Caco-2 (cell line): ENCODE results near the gene RNF145. TPM values are rescaled to one million over a fixed set of nuclear protein-coding genes. Genes with fewer than 3 reads are reported as not detected.

Experiments
- BruUV-seq: library from RNA; stranded (reverse); fragments of 400-500 nt; replicated peaks from 2 replicates; lab custom pipeline; 2021; lab: Mats Ljungman, UMichigan
- CTCF ChIA-PET: fragments of 300-600 bp; sonication (Branson Sonifier 250); formaldehyde crosslinking; loops from one replicate; lab custom pipeline; 2022; ENCODE audit warnings: antibody characterized with exemption; lab: Charles Lee
- POLR2A ChIA-PET: fragments of 300-600 bp; sonication (Branson Sonifier 250); formaldehyde crosslinking; loops from one replicate; lab custom pipeline; 2022; ENCODE audit warnings: antibody characterized with exemption; lab: Charles Lee
- DNase-seq, 2 experiments: peaks; one replicate each; pipeline versions ENCODE4 v3.0.0 to v3.0.0-alpha.2; 2020 to 2022
- H3K27me3 ChIP-seq: replicated peaks from 2 replicates; pipeline ENCODE4 v1.6.0; 2011; ENCODE audit warnings: low read length; ENCODE audit not compliant: control insufficient read depth, insufficient read depth
- H3K36me3 ChIP-seq: 2 replicates; pipeline ENCODE4 v1.5.1; 2011; ENCODE audit warnings: low read length; ENCODE audit not compliant: control insufficient read depth, insufficient read depth
- H3K4me1 ChIP-seq: fragments of 250-450 bp; sonication (Bioruptor Pico); 2 replicates; pipeline ENCODE4 v1.5.1; 2020; ENCODE audit warnings: mild to moderate bottlenecking
- H3K4me3 ChIP-seq: 2 replicates; pipeline ENCODE4 v1.5.1; 2011; ENCODE audit warnings: low read depth, mild to moderate bottlenecking, control low read depth, low read length
- H3K9me3 ChIP-seq: fragments of 250-450 bp; sonication (Bioruptor Pico); 2 replicates; pipeline ENCODE4 v1.5.1; 2020; ENCODE audit warnings: mild to moderate bottlenecking, moderate library complexity
- H3K27ac Mint-ChIP-seq: one replicate; pipeline ENCODE4 v1.8.0; 2022; ENCODE audit warnings: mixed read lengths; ENCODE audit not compliant: unreplicated experiment
- H3K27me3 Mint-ChIP-seq: one replicate; pipeline ENCODE4 v1.8.0; 2022; ENCODE audit warnings: mixed read lengths; ENCODE audit not compliant: insufficient read depth, unreplicated experiment
- H3K36me3 Mint-ChIP-seq: one replicate; pipeline ENCODE4 v1.8.0; 2022; ENCODE audit warnings: mild to moderate bottlenecking, mixed read lengths; ENCODE audit not compliant: insufficient read depth, unreplicated experiment
- H3K4me1 Mint-ChIP-seq: one replicate; pipeline ENCODE4 v1.8.0; 2022; ENCODE audit warnings: low read depth, mixed read lengths; ENCODE audit not compliant: unreplicated experiment
- H3K4me3 Mint-ChIP-seq: one replicate; pipeline ENCODE4 v1.8.0; 2022; ENCODE audit warnings: mild to moderate bottlenecking, moderate library complexity, mixed read lengths; ENCODE audit not compliant: unreplicated experiment
- H3K9me3 Mint-ChIP-seq: one replicate; pipeline ENCODE4 v1.8.0; 2022; ENCODE audit warnings: mixed read lengths; ENCODE audit not compliant: unreplicated experiment
- CTCF ChIP-seq, 2 experiments: fragments of 200-600 bp in 1 of 2; IDR thresholded peaks; 1 replicate in 1 of 2; 2 replicates in 1 of 2; pipeline versions ENCODE4 v1.5.1 to v1.8.0; 2011 to 2022; ENCODE audit warnings: antibody characterized with exemption in 1 of 2, control low read depth in 1 of 2, inconsistent platforms in 1 of 2, low read depth in 1 of 2, low read length in 1 of 2, mild to moderate bottlenecking in 1 of 2, moderate library complexity in 1 of 2; ENCODE audit not compliant: insufficient read depth in 1 of 2, severe bottlenecking in 1 of 2, unreplicated experiment in 1 of 2
- intact Hi-C: fragments of 100-400 bp; cut with micrococcal nuclease; formaldehyde crosslinking; loops from one replicate; pipeline ENCODE4 v1.10.0; 2022; ENCODE audit not compliant: unreplicated experiment
- total RNA-seq: library from RNA; stranded (reverse); gene quantifications from 2 replicates; pipeline ENCODE4 v1.2.3, GENCODE V29; 2022

RNF145 gene
- total RNA-seq, 1 experiment from 2014 or later = 38.7 TPM

- H3K27ac Mint-ChIP-seq = no peak overlapping the region
- H3K4me3 Mint-ChIP-seq = no peak overlapping the region
- ChIA-PET CTCF (interaction anchor here (0.5 kb wide), 1 partner anchor 29 kb away, joined by 3 read pairs; no protein-coding TSS in a partner anchor), POLR2A (no interaction called here)
- DNase-seq = no peak
- Histone ChIP-seq H3K4me3 (no peak overlapping the region), H3K27me3 (no peaks in the 10 kb centered on the region), H3K36me3 (peaks cover 1% of the 10 kb centered on the region; the same call in 1 of the 2 replicates), H3K9me3 (no peaks in the 10 kb centered on the region), H3K4me1 (peaks cover 15% of the 10 kb centered on the region; the same call in 1 of the 2 replicates)
- no TSS peak for BruUV-seq
- H3K36me3 Mint-ChIP-seq = peaks cover 8% of the 10 kb centered on the region
- H3K27me3 Mint-ChIP-seq = no peaks in the 10 kb centered on the region
- peaks cover 7% of the 10 kb centered on the region for H3K4me1 Mint-ChIP-seq
- intact Hi-C loops = no loop called here
- TF ChIP-seq CTCF (IDR thresholded peaks at IDR 0.05; ENCODE audit: insufficient read depth in 1 of 2, low read depth in 1 of 2, low read length in 1 of 2, severe bottlenecking in 1 of 2, unreplicated experiment in 1 of 2) = no peak
- H3K9me3 Mint-ChIP-seq = no peaks in the 10 kb centered on the region
These were observed 23.0 kb downstream of the RNF145 start for GRCh38 chr5:159186319-159186718.

- H3K9me3 ChIP-seq = no peaks in the 10 kb centered on the region
- POLR2A ChIA-PET = no interaction called here
- no peak for DNase-seq
- Mint-ChIP-seq H3K36me3 (peaks cover 7% of the 10 kb centered on the region), H3K9me3 (no peaks in the 10 kb centered on the region), H3K4me3 (no peak overlapping the region), H3K4me1 (peaks cover 7% of the 10 kb centered on the region), H3K27ac (no peak overlapping the region), H3K27me3 (no peaks in the 10 kb centered on the region)
- no peak overlapping the region for H3K4me3 ChIP-seq
- intact Hi-C loops = no loop called here
- H3K4me1 ChIP-seq = peaks cover 15% of the 10 kb centered on the region; the same call in 1 of the 2 replicates
- no peak for TF ChIP-seq CTCF (IDR thresholded peaks at IDR 0.05; ENCODE audit: insufficient read depth in 1 of 2, low read depth in 1 of 2, low read length in 1 of 2, severe bottlenecking in 1 of 2, unreplicated experiment in 1 of 2)
- no peaks in the 10 kb centered on the region for H3K27me3 ChIP-seq
- peaks cover 1% of the 10 kb centered on the region; the same call in 1 of the 2 replicates for H3K36me3 ChIP-seq
- CTCF ChIA-PET = no interaction called here
- no TSS peak for BruUV-seq
These were observed 23.6 kb downstream of the RNF145 start for GRCh38 chr5:159185773-159186172.

- Mint-ChIP-seq H3K4me3 (no peak overlapping the region), H3K9me3 (no peaks in the 10 kb centered on the region), H3K4me1 (peaks cover 7% of the 10 kb centered on the region), H3K27me3 (no peaks in the 10 kb centered on the region), H3K27ac (no peak overlapping the region), H3K36me3 (peaks cover 6% of the 10 kb centered on the region)
- TF ChIP-seq CTCF (IDR thresholded peaks at IDR 0.05; ENCODE audit: insufficient read depth in 1 of 2, low read depth in 1 of 2, low read length in 1 of 2, severe bottlenecking in 1 of 2, unreplicated experiment in 1 of 2) = no peak
- ChIA-PET POLR2A (no interaction called here), CTCF (no interaction called here)
- Histone ChIP-seq H3K9me3 (no peaks in the 10 kb centered on the region), H3K4me3 (no peak overlapping the region), H3K27me3 (no peaks in the 10 kb centered on the region), H3K36me3 (peaks cover 1% of the 10 kb centered on the region; the same call in 1 of the 2 replicates), H3K4me1 (peaks cover 15% of the 10 kb centered on the region)
- intact Hi-C loops = no loop called here
- BruUV-seq = no TSS peak
- no peak for DNase-seq
These were observed 24.4 kb downstream of the RNF145 start for GRCh38 chr5:159184858-159185381.
